Liver (tissue), 9 donors: ENCODE measurements around the gene PDE4B. TPM values are rescaled to one million over a fixed set of nuclear protein-coding genes. Genes with fewer than 3 reads are reported as not detected.

ENCODE experiments used
- DNase-seq: peaks from one replicate; pipeline ENCODE4 v3.0.0-alpha.2; 2017; ENCODE audit warnings: low spot score
- H3K27ac ChIP-seq, 2 donors: one replicate each; pipeline ENCODE4 v1.7.0; 2013; ENCODE audit warnings: inconsistent platforms in 2 of 2, low read length in 2 of 2, control low read depth in 1 of 2, low read depth in 1 of 2, mild to moderate bottlenecking in 1 of 2
- H3K27me3 ChIP-seq, 4 donors: one replicate each; pipeline versions ENCODE4 v1.6.1 to v1.7.0; 2013; ENCODE audit warnings: low read length in 3 of 4, inconsistent platforms in 1 of 4, mild to moderate bottlenecking in 1 of 4, moderate library complexity in 1 of 4; ENCODE audit not compliant: control insufficient read depth in 4 of 4, insufficient read depth in 4 of 4
- H3K36me3 ChIP-seq, 4 donors: one replicate each; pipeline versions ENCODE4 v1.6.1 to v1.7.0; 2013; ENCODE audit warnings: low read length in 3 of 4, mild to moderate bottlenecking in 3 of 4, low read depth in 1 of 4, moderate library complexity in 1 of 4; ENCODE audit not compliant: control insufficient read depth in 4 of 4, insufficient read depth in 3 of 4
- H3K4me1 ChIP-seq, 4 donors: one replicate each; pipeline versions ENCODE4 v1.6.1 to v1.7.0; 2013; ENCODE audit warnings: low read length in 3 of 4, mild to moderate bottlenecking in 3 of 4, moderate library complexity in 1 of 4; ENCODE audit not compliant: control insufficient read depth in 4 of 4, insufficient read depth in 4 of 4
- H3K4me3 ChIP-seq, 3 donors: one replicate each; pipeline versions ENCODE4 v1.6.1 to v1.7.0; 2013; ENCODE audit warnings: low read length in 3 of 3, control low read depth in 1 of 3, low read depth in 1 of 3, mild to moderate bottlenecking in 1 of 3
- H3K9ac ChIP-seq, 2 donors: one replicate each; pipeline ENCODE4 v1.7.0; 2013; ENCODE audit warnings: low read length in 2 of 2, mild to moderate bottlenecking in 2 of 2, moderate library complexity in 2 of 2, control low read depth in 1 of 2, low read depth in 1 of 2
- H3K9me3 ChIP-seq, 4 donors: one replicate each; pipeline versions ENCODE4 v1.6.1 to v1.7.0; 2013; ENCODE audit warnings: low read length in 3 of 4; ENCODE audit not compliant: control insufficient read depth in 4 of 4
- CTCF ChIP-seq: fragments of 150-350 bp; IDR thresholded peaks from 2 replicates; pipeline ENCODE4 v1.5.1; 2017; ENCODE audit warnings: improper control_type of control experiment, low read depth, low read length; ENCODE audit not compliant: missing input control
- EGR1 ChIP-seq, 2 donors: IDR thresholded peaks; 2 replicates each; pipeline ENCODE4 v1.6.1; 2016 to 2018; ENCODE audit warnings: antibody characterized with exemption in 2 of 2, low read depth in 2 of 2
- FOXA1 ChIP-seq: IDR thresholded peaks from 2 replicates; pipeline ENCODE4 v1.6.1; 2016; ENCODE audit warnings: antibody characterized with exemption
- FOXA2 ChIP-seq: IDR thresholded peaks from 2 replicates; pipeline ENCODE4 v1.6.1; 2016; ENCODE audit warnings: antibody characterized with exemption
- GABPA ChIP-seq, 2 donors: IDR thresholded peaks in 1 of 2; conservative IDR thresholded peaks in 1 of 2; 2 replicates each; pipeline ENCODE4 v1.6.1; 2016; ENCODE audit warnings: antibody characterized with exemption in 2 of 2, mild to moderate bottlenecking in 1 of 2, moderate library complexity in 1 of 2
- HNF4A ChIP-seq, 2 donors: conservative IDR thresholded peaks; 2 replicates each; pipeline ENCODE4 v1.6.1; 2016; ENCODE audit warnings: antibody characterized with exemption in 2 of 2, mild to moderate bottlenecking in 2 of 2
- HNF4G ChIP-seq: IDR thresholded peaks from 2 replicates; pipeline ENCODE4 v1.6.1; 2016; ENCODE audit warnings: antibody characterized with exemption
- JUND ChIP-seq, 2 donors: IDR thresholded peaks; 2 replicates each; pipeline ENCODE4 v1.6.1; 2016; ENCODE audit warnings: antibody characterized with exemption in 2 of 2
- NR2F2 ChIP-seq: IDR thresholded peaks from 2 replicates; pipeline ENCODE4 v1.6.1; 2016; ENCODE audit warnings: antibody characterized with exemption
- RAD21 ChIP-seq, 2 donors: IDR thresholded peaks; 2 replicates each; pipeline ENCODE4 v1.6.1; 2016; ENCODE audit warnings: antibody characterized with exemption in 2 of 2, mild to moderate bottlenecking in 2 of 2
- REST ChIP-seq: IDR thresholded peaks from 2 replicates; pipeline ENCODE4 v1.6.1; 2016; ENCODE audit warnings: antibody characterized with exemption, mild to moderate bottlenecking
- RXRA ChIP-seq, 2 donors: IDR thresholded peaks; 2 replicates each; pipeline ENCODE4 v1.6.1; 2017 to 2018; ENCODE audit warnings: antibody characterized with exemption in 2 of 2, mild to moderate bottlenecking in 1 of 2
- SP1 ChIP-seq: IDR thresholded peaks from 2 replicates; pipeline ENCODE4 v1.6.1; 2018; ENCODE audit warnings: antibody characterized with exemption, mild to moderate bottlenecking
- TAF1 ChIP-seq: conservative IDR thresholded peaks from 2 replicates; pipeline ENCODE4 v1.6.1; 2016; ENCODE audit warnings: antibody characterized with exemption, mild to moderate bottlenecking
- YY1 ChIP-seq: IDR thresholded peaks from 2 replicates; pipeline ENCODE4 v1.6.1; 2016; ENCODE audit warnings: antibody characterized with exemption, mild to moderate bottlenecking
- whole genome bisulfite sequencing: extraction: QIAGEN DNeasy Blood & Tissue Kit; methylation state at CpG from one replicate; pipeline ENCODE4 v1.1.7; 2013; 5-methylcytosine and 5-hydroxymethylcytosine counted together
- polyA plus RNA-seq, 2 donors: library from polyadenylated mRNA; stranded (reverse) in 1 of 2; unstranded in 1 of 2; fragments of 200-250 nt in 1 of 2; fragments of >200 nt in 1 of 2; fragmentation: Nextera tagmentation in 1 of 2; extraction: Ambion mirVana in 1 of 2; gene quantifications; one replicate each; pipeline versions ENCODE4 v1.2.1 to v1.2.3, GENCODE V29; 2013 to 2015
- total RNA-seq, 2 donors: library from RNA; depleted of rRNA; stranded (reverse); fragments of >200 nt; gene quantifications; one replicate each; pipeline ENCODE4 v1.2.3, GENCODE V29; 2014
- TF ChIP-seq, protein P1 (sequence below): IDR thresholded peaks from 2 replicates; pipeline ENCODE4 v1.6.1; 2016; ENCODE audit warnings: antibody characterized with exemption
- TF ChIP-seq, protein P2 (sequence below): IDR thresholded peaks from 2 replicates; pipeline ENCODE4 v1.6.1; 2016; ENCODE audit warnings: antibody characterized with exemption
- TF ChIP-seq, protein P3 (sequence below): IDR thresholded peaks from 2 replicates; pipeline ENCODE4 v1.6.1; 2016; ENCODE audit warnings: antibody characterized with exemption
- donor health status: healthy.
- donor health status: healthy.
- donor health status: healthy.
- donor health status: healthy.
- donor health status: healthy.

PDE4B gene
- total and polyA plus RNA-seq, 4 donors, result 1.9 to 3.9 (median 2.7) TPM

DNA sequence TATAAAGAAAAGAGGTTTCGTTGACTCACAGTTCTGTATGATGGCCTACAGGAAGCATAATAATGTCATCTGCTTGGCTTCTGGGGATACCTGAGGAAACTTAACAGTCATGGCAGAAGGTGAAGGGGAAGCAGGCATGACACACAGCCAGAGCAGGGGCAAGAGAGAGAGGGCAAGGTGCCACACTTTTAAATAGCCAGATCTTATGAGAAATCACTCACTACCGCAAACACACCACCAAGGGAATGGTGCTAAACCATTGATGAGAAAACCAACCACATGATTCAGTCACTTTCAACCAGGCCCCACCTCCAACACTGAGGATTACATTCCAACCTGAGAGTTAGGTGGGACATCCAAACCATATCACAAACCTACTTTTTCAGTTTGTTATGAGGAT is 495.4 kb downstream of the PDE4B start:
- 92% methylated on average over 2 of the region's 2 CpGs for WGBS
- Histone ChIP-seq H3K4me3 (no peak overlapping the region), H3K4me1 (no peaks in the 10 kb centered on the region), H3K27me3 (no peaks in the 10 kb centered on the region), H3K9me3 (no peaks in the 10 kb centered on the region), H3K9ac (no peak overlapping the region), H3K27ac (no peak overlapping the region), H3K36me3 (no peaks in the 10 kb centered on the region)
- no peak for DNase-seq
- TF ChIP-seq SP1, result no peak
- TF ChIP-seq, protein P1, sequence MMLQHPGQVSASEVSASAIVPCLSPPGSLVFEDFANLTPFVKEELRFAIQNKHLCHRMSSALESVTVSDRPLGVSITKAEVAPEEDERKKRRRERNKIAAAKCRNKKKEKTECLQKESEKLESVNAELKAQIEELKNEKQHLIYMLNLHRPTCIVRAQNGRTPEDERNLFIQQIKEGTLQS, result no peak
- no peak for TF ChIP-seq EGR1 (IDR thresholded peaks at IDR 0.05; ENCODE audit: low read depth in 2 of 2)
- TF ChIP-seq REST, result no peak
- TF ChIP-seq HNF4A (conservative IDR thresholded peaks at IDR 0.05), result no peak
- TF ChIP-seq, protein P2, sequence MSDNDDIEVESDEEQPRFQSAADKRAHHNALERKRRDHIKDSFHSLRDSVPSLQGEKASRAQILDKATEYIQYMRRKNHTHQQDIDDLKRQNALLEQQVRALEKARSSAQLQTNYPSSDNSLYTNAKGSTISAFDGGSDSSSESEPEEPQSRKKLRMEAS, result no peak
- TF ChIP-seq TAF1, result no peak
- no peak for TF ChIP-seq RAD21 (IDR thresholded peaks at IDR 0.05)
- no peak for TF ChIP-seq NR2F2
- TF ChIP-seq HNF4G, result no peak
- no peak for TF ChIP-seq FOXA1
- TF ChIP-seq RXRA (IDR thresholded peaks at IDR 0.05), result no peak
- TF ChIP-seq JUND (IDR thresholded peaks at IDR 0.05), result no peak
- no peak for TF ChIP-seq FOXA2
- TF ChIP-seq GABPA (IDR thresholded peaks at IDR 0.05 in 1 of 2, conservative IDR thresholded peaks at IDR 0.05 in 1 of 2), result no peak
- no peak for TF ChIP-seq YY1
- TF ChIP-seq, protein P3, sequence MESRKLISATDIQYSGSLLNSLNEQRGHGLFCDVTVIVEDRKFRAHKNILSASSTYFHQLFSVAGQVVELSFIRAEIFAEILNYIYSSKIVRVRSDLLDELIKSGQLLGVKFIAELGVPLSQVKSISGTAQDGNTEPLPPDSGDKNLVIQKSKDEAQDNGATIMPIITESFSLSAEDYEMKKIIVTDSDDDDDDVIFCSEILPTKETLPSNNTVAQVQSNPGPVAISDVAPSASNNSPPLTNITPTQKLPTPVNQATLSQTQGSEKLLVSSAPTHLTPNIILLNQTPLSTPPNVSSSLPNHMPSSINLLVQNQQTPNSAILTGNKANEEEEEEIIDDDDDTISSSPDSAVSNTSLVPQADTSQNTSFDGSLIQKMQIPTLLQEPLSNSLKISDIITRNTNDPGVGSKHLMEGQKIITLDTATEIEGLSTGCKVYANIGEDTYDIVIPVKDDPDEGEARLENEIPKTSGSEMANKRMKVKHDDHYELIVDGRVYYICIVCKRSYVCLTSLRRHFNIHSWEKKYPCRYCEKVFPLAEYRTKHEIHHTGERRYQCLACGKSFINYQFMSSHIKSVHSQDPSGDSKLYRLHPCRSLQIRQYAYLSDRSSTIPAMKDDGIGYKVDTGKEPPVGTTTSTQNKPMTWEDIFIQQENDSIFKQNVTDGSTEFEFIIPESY, result no peak
- no peak for TF ChIP-seq CTCF
